Prostate gland (tissue), 2 donors: ENCODE results near the gene RAD51B. TPM values are rescaled to one million over a fixed set of nuclear protein-coding genes. Genes with fewer than 3 reads are reported as not detected.

Experiments
- DNase-seq: peaks from one replicate; pipeline ENCODE4 v3.0.0-alpha.2; 2019; ENCODE audit warnings: low spot score
- H3K27ac ChIP-seq, 2 donors: fragments of 200-600 bp; sonication (generic); 2 replicates each; pipeline ENCODE4 v1.5.1; 2017 to 2019
- H3K27me3 ChIP-seq: fragments of 200-600 bp; sonication (generic); replicated peaks from 2 replicates; pipeline ENCODE4 v1.5.1; 2019; ENCODE audit not compliant: insufficient read depth
- H3K36me3 ChIP-seq, 2 donors: fragments of 200-600 bp; sonication (generic); 1 replicate in 1 of 2; 2 replicates in 1 of 2; pipeline versions ENCODE4 v1.5.1 to v1.8.1; 2017 to 2019
- H3K4me1 ChIP-seq: fragments of 200-600 bp; sonication (generic); replicated peaks from 2 replicates; pipeline ENCODE4 v1.5.1; 2019
- H3K4me3 ChIP-seq, 2 donors: fragments of 200-600 bp; sonication (generic); 2 replicates each; pipeline ENCODE4 v1.5.1; 2017 to 2019
- H3K9me3 ChIP-seq: fragments of 200-600 bp; sonication (generic); 2 replicates; pipeline ENCODE4 v1.5.1; 2017
- CTCF ChIP-seq, 4 experiments: fragments of 200-600 bp in 2 of 4; fragments of 450-650 bp in 2 of 4; sonication (generic) in 2 of 4; IDR thresholded peaks; 1 replicate in 3 of 4; 2 replicates in 1 of 4; pipeline ENCODE4 v1.5.1; 2016 to 2019; ENCODE audit warnings: antibody characterized with exemption in 4 of 4, mild to moderate bottlenecking in 2 of 4, moderate library complexity in 2 of 4
- POLR2A ChIP-seq: fragments of 450-650 bp; IDR thresholded peaks from one replicate; pipeline ENCODE4 v1.6.1; 2016; ENCODE audit warnings: antibody characterized with exemption, mild to moderate bottlenecking
- POLR2AphosphoS5 ChIP-seq: sonication (generic); formaldehyde crosslinking; IDR thresholded peaks from one replicate; pipeline ENCODE4 v1.6.1; 2017; ENCODE audit warnings: antibody characterized with exemption
- WGBS: methylation state at CpG from one replicate; pipeline ENCODE4 v1.1.5; 2018; 5-methylcytosine and 5-hydroxymethylcytosine counted together
- intact Hi-C: fragments of 100-400 bp; cut with DNase I; formaldehyde crosslinking; loops from one replicate; pipeline ENCODE4 v1.14.2; 2022
- total RNA-seq, 2 donors: library from RNA; depleted of rRNA; stranded (reverse); fragments of >200 nt; gene quantifications; one replicate each; pipeline ENCODE4 v1.1.0, GENCODE V29; 2016

RAD51B gene
- total RNA-seq, 2 donors from 2014 or later: 14.9 to 35.8 TPM

- Histone ChIP-seq H3K4me1 (peaks cover 6% of the 10 kb centered on the region), H3K27ac (no peak overlapping the region), H3K4me3 (no peak overlapping the region), H3K9me3 (no peaks in the 10 kb centered on the region), H3K27me3 (no peaks in the 10 kb centered on the region), H3K36me3 (no peaks in the 10 kb centered on the region)
- TF ChIP-seq POLR2AphosphoS5: no peak
- TF ChIP-seq CTCF (IDR thresholded peaks at IDR 0.05): no peak
- TF ChIP-seq POLR2A: no peak
- WGBS: 96% methylated on average over 4 of the region's 4 CpGs
- DNase-seq: no peak
- intact Hi-C loops: loop anchor here (5.0 to 10.0 kb wide), 3 partner anchors 267 to 581 kb away; partner anchors contain the start of gene ZFP36L1
Measured at GRCh38 chr14:68525516-68525915, 705.9 kb downstream of the RAD51B start.

GRCh38 chr14:68526512-68527091 is 707.0 kb downstream of the RAD51B start:
- TF ChIP-seq CTCF (IDR thresholded peaks at IDR 0.05) (no peak), POLR2A (no peak), POLR2AphosphoS5 (no peak)
- 83% methylated on average over 8 of the region's 8 CpGs for WGBS

GRCh38 chr14:68527329-68527851 is 707.8 kb downstream of the RAD51B start:
- Histone ChIP-seq H3K27ac (peak overlapping the region; percentile 79), H3K27me3 (no peaks in the 10 kb centered on the region), H3K4me3 (no peak overlapping the region), H3K4me1 (no peaks in the 10 kb centered on the region), H3K9me3 (no peaks in the 10 kb centered on the region), H3K36me3 (no peaks in the 10 kb centered on the region)
- 50% methylated on average over 1 of the region's 1 CpG for WGBS
- peak; percentile 59 for DNase-seq
- intact Hi-C loops: loop anchor here (5.0 to 10.0 kb wide), 3 partner anchors 265 to 583 kb away; partner anchors contain the start of gene ZFP36L1
- TF ChIP-seq POLR2AphosphoS5 (peak; percentile 92), POLR2A (no peak)

More at GRCh38 chr14:68526512-68527091, 707.0 kb downstream of the RAD51B start:
- H3K4me1 ChIP-seq: peaks cover 1% of the 10 kb centered on the region
- no peaks in the 10 kb centered on the region for H3K9me3 ChIP-seq
- H3K27ac ChIP-seq: peak overlapping the region; percentile 79
- no peaks in the 10 kb centered on the region for H3K36me3 ChIP-seq
- intact Hi-C loops: loop anchor here (5.0 to 10.0 kb wide), 3 partner anchors 266 to 582 kb away; partner anchors contain the start of gene ZFP36L1
- no peak overlapping the region for H3K4me3 ChIP-seq
- no peaks in the 10 kb centered on the region for H3K27me3 ChIP-seq
- DNase-seq: peak; percentile 59

- Histone ChIP-seq H3K36me3 (no peaks in the 10 kb centered on the region), H3K9me3 (no peaks in the 10 kb centered on the region), H3K27ac (peak overlapping the region; percentile 79), H3K4me1 (no peaks in the 10 kb centered on the region), H3K27me3 (no peaks in the 10 kb centered on the region), H3K4me3 (no peak overlapping the region)
- TF ChIP-seq POLR2A: no peak
- TF ChIP-seq POLR2AphosphoS5: peak; percentile 66
- TF ChIP-seq CTCF (IDR thresholded peaks at IDR 0.05): no peak
- 54% methylated on average over 2 of the region's 2 CpGs for WGBS
- intact Hi-C loops: loop anchor here (5.0 to 10.0 kb wide), 3 partner anchors 264 to 583 kb away; partner anchors contain the start of gene ZFP36L1
- DNase-seq: no peak
Measured at GRCh38 chr14:68528040-68528687, 708.6 kb downstream of the RAD51B start.

- H3K4me1 ChIP-seq: no peaks in the 10 kb centered on the region
- no peak overlapping the region for H3K4me3 ChIP-seq
- H3K36me3 ChIP-seq: no peaks in the 10 kb centered on the region
- intact Hi-C loops: no loop called here
- no peaks in the 10 kb centered on the region for H3K27me3 ChIP-seq
- DNase-seq: no peak
- no peaks in the 10 kb centered on the region for H3K9me3 ChIP-seq
- 47% methylated on average over 1 of the region's 1 CpG for WGBS
- TF ChIP-seq CTCF (IDR thresholded peaks at IDR 0.05) (no peak), POLR2A (no peak), POLR2AphosphoS5 (no peak)
- no peak overlapping the region for H3K27ac ChIP-seq
Measured at GRCh38 chr14:68530443-68530842, 710.9 kb downstream of the RAD51B start.
